HEK293 (cell line): Measurements from ENCODE around the gene KPNA2.

ENCODE experiments used
- CTCF ChIP-seq: fragments of 450-650 bp; formaldehyde crosslinking; IDR thresholded peaks from 2 replicates; pipeline ENCODE4 v1.5.1; 2016; ENCODE audit warnings: missing biosample characterization, missing genetic modification characterization
- HOXA7 ChIP-seq: sonication (generic); formaldehyde crosslinking; IDR thresholded peaks from 2 replicates; pipeline ENCODE4 v1.8.1; 2022; ENCODE audit warnings: missing genetic modification reagents, borderline replicate concordance
- SALL2 ChIP-seq: fragments of 450-650 bp; formaldehyde crosslinking; IDR thresholded peaks from 2 replicates; pipeline ENCODE4 v1.5.0; 2017; ENCODE audit warnings: missing biosample characterization, mild to moderate bottlenecking, missing genetic modification characterization, borderline replicate concordance
- ZNF776 ChIP-seq: fragments of 450-650 bp; formaldehyde crosslinking; IDR thresholded peaks from 2 replicates; pipeline ENCODE4 v1.5.0; 2017; ENCODE audit warnings: missing biosample characterization, missing genetic modification characterization, borderline replicate concordance

GRCh38 chr17:68016838-68017237 is 18.7 kb upstream of the KPNA2 start:
- TF ChIP-seq CTCF (tag by site-specific recombination) = no peak
- TF ChIP-seq SALL2 (tag by site-specific recombination) = no peak
- TF ChIP-seq HOXA7 (CRISPR knock-in tag) = no peak
- TF ChIP-seq ZNF776 (tag by site-specific recombination) = no peak
